Ishikawa (cell line): ENCODE data around the gene RPN2.

Source experiments
- CREB1 ChIP-seq: IDR thresholded peaks from 2 replicates; pipeline ENCODE4 v1.6.1; 2012; ENCODE audit warnings: low read depth
- EGR1 ChIP-seq: IDR thresholded peaks from 2 replicates; pipeline ENCODE4 v1.6.1; 2012
- EP300 ChIP-seq: IDR thresholded peaks from 2 replicates; pipeline ENCODE4 v1.6.1; 2012; ENCODE audit warnings: borderline replicate concordance
- FOXM1 ChIP-seq: IDR thresholded peaks from 2 replicates; pipeline ENCODE4 v1.6.1; 2012; ENCODE audit warnings: low read depth, borderline replicate concordance
- MAX ChIP-seq: IDR thresholded peaks from 2 replicates; pipeline ENCODE4 v1.6.1; 2012
- NFIC ChIP-seq: IDR thresholded peaks from 2 replicates; pipeline ENCODE4 v1.6.1; 2012
- RAD21 ChIP-seq: IDR thresholded peaks from 2 replicates; pipeline ENCODE4 v1.6.1; 2012; ENCODE audit warnings: low read depth
- TAF1 ChIP-seq: IDR thresholded peaks from 2 replicates; pipeline ENCODE4 v1.6.1; 2012; ENCODE audit warnings: low read depth, mild to moderate bottlenecking
- TEAD4 ChIP-seq: IDR thresholded peaks from 2 replicates; pipeline ENCODE4 v1.6.1; 2012
- ZBTB7A ChIP-seq: IDR thresholded peaks from 2 replicates; pipeline ENCODE4 v1.6.1; 2012; ENCODE audit warnings: low read depth

- TF ChIP-seq NFIC: no peak
- TF ChIP-seq EP300: no peak
- no peak for TF ChIP-seq EGR1
- TF ChIP-seq FOXM1: no peak
- no peak for TF ChIP-seq TAF1
- TF ChIP-seq RAD21: no peak
- TF ChIP-seq TEAD4: no peak
- no peak for TF ChIP-seq ZBTB7A
- no peak for TF ChIP-seq MAX
- TF ChIP-seq CREB1: no peak
Observed at GRCh38 chr20:37235065-37235464, 55.9 kb downstream of the RPN2 start.
